Stimulated activated CD4-positive, alpha-beta T cell treated with anti-CD3 and anti-CD28 coated beads, Interleukin-4, amount 100 ng/mL, for 48 hours (primary cell): ENCODE measurements around the gene ICOS.
"Not testable (repeated sequence)": the region's sequence is repeated elsewhere in the genome, so short reads cannot be mapped to it uniquely, and the experiment has no call there.

ENCODE experiments used
- DNase-seq, 2 donors: peaks; one replicate each; pipeline ENCODE4 v3.0.0-alpha.2; 2020; ENCODE audit warnings: low read depth in 2 of 2

The ICOS gene

GRCh38 chr2:203973676-203974075 lies 37.1 kb downstream of the ICOS start:
- no peak for DNase-seq

- DNase-seq: no peak
Measured at GRCh38 chr2:203975912-203976311, 39.3 kb downstream of the ICOS start.

GRCh38 chr2:203982276-203982675 lies 45.7 kb downstream of the ICOS start:
- no peak for DNase-seq

- DNase-seq: no peak
Measured at GRCh38 chr2:203983064-203983715, 46.6 kb downstream of the ICOS start.

- DNase-seq: not testable (repeated sequence)
Measured at GRCh38 chr2:203985978-203986377, 49.4 kb downstream of the ICOS start.

GRCh38 chr2:203987959-203988358 lies 51.4 kb downstream of the ICOS start:
- no peak for DNase-seq

- DNase-seq: no peak
Measured at GRCh38 chr2:203988500-203989260, 52.1 kb downstream of the ICOS start.

- DNase-seq: no peak
Measured at GRCh38 chr2:203989521-203989920, 53.0 kb downstream of the ICOS start.

GRCh38 chr2:203992509-203992908 lies 55.9 kb downstream of the ICOS start:
- DNase-seq: no peak

GRCh38 chr2:203993011-203993410 lies 56.4 kb downstream of the ICOS start:
- DNase-seq: no peak

- no peak for DNase-seq
Measured at GRCh38 chr2:203993560-203993959, 57.0 kb downstream of the ICOS start.

- no peak for DNase-seq
Measured at GRCh38 chr2:203994735-203995134, 58.2 kb downstream of the ICOS start.

- no peak for DNase-seq
Measured at GRCh38 chr2:203996692-203997091, 60.1 kb downstream of the ICOS start.

- DNase-seq: no peak
Measured at GRCh38 chr2:203997481-203997880, 60.9 kb downstream of the ICOS start.

- DNase-seq: no peak
Measured at GRCh38 chr2:203997980-203998809, 61.6 kb downstream of the ICOS start.

GRCh38 chr2:203999835-204000234 lies 63.3 kb downstream of the ICOS start:
- no peak for DNase-seq

GRCh38 chr2:204000446-204000845 lies 63.9 kb downstream of the ICOS start:
- no peak for DNase-seq

- DNase-seq: no peak
Measured at GRCh38 chr2:204003276-204003990, 66.9 kb downstream of the ICOS start.

- DNase-seq: no peak
Measured at GRCh38 chr2:204004912-204005311, 68.3 kb downstream of the ICOS start.

- DNase-seq: no peak
Measured at GRCh38 chr2:204005940-204006721, 69.6 kb downstream of the ICOS start.

GRCh38 chr2:204008352-204008751 lies 71.8 kb downstream of the ICOS start:
- DNase-seq: no peak
